ENCODE measurements around the gene ACSF3.
A peak's percentile ranks its signal among the peaks of the same experiment; 100 is the strongest.

The ACSF3 gene

GRCh38 chr16:89192186-89192955 is 98.7 kb downstream of the ACSF3 start:
- peak; percentile 57 for DNase-seq

DNA sequence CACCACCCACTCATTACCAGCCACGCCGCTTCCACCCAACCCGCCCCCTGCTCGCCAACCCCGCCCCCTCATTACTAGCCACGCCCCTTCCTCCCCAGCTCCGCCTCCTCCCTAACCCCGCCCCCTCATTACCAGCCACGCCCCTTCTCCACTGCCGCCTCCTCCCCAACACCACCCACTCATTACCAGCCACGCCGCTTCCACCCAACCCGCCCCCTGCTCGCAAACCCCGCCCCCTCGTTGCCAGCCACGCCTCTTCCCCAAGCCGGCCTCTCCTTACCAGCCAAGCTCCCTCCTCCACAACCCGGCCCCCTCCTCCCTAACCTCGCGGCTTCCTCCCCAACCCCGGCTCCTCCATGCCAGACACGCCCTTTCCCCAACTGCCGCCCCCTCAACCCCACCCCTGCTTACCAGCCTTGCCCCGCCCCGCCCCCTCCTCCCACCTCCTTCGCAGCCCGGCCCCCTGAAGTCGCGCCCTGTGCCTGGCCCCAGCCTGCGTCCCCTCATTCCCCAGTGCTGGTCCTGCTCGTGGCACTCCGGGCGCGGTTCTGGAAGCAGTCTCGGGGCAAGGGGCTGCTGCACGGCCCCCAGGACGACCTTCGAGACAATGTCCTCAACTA is 99.4 kb downstream of the ACSF3 start:
- no peak for DNase-seq

DNA sequence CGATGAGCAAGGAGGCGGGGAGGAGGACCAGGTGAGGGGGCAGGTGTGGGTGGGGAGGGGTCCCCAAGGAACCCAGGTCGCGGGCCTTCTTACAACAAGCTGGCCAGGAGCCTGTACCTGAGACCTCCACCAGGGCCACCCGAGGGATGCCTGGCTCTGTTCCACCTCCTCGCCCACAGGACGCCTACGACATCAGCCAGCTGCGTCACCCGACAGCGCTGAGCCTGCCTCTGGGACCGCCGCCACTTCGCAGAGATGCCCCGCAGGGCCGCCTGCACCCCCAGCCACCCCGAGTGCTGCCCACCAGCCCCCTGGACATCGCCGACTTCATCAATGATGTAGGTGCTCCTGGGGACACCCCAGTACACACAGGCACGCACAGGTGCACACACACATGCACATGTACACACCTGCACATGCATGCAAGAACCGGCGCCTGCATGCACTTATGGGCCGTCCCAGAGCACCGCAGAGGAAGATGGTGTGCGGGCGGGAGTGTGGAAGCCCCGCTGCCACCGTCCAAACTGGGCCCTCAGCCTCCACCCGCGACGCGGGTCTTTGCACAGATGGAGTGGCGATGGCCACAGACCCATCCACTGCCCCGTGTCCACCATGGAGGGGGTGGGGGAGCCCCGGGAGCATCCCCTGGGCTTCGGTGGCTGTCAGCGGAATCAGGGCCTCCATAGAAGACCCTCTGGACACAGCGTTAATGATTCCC is 100.1 kb downstream of the ACSF3 start:
- DNase-seq = no peak

- no peak for DNase-seq
Observed at GRCh38 chr16:89194340-89195311, 101.0 kb downstream of the ACSF3 start.

DNA sequence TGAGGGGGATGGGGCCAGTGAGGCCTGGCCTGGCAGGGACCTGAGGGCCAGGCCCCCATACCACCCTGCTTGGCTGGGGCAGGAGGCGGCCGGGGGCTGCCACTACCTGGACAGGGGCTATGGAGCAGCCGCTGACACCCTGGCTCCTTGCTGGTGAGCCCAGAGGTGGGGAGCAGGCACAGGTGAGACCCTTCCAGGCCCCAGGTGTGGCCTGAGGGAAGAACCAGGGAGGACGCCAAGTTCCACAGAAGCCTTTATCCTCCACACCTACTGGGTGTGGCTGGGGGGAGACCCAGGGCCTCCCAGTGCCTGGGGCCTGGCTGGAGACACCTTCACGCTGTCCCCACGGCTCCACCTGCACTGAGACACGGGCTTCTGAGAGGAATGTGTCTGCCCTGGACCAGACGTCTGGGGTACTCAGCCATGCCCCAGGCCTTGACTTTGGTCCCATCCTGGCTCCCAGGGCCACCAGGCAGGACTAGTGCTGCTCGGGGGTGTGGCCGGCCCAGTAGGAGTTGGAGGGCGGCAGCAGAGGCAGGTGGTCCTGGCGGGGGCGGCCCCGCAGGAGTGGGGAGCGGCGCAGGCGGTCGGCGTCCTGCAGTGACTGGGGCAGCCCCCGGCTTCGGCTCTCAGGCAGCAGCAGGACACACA is 102.0 kb downstream of the ACSF3 start:
- DNase-seq = no peak

- no peak for DNase-seq
Observed at GRCh38 chr16:89197033-89197632, 103.5 kb downstream of the ACSF3 start.

DNA sequence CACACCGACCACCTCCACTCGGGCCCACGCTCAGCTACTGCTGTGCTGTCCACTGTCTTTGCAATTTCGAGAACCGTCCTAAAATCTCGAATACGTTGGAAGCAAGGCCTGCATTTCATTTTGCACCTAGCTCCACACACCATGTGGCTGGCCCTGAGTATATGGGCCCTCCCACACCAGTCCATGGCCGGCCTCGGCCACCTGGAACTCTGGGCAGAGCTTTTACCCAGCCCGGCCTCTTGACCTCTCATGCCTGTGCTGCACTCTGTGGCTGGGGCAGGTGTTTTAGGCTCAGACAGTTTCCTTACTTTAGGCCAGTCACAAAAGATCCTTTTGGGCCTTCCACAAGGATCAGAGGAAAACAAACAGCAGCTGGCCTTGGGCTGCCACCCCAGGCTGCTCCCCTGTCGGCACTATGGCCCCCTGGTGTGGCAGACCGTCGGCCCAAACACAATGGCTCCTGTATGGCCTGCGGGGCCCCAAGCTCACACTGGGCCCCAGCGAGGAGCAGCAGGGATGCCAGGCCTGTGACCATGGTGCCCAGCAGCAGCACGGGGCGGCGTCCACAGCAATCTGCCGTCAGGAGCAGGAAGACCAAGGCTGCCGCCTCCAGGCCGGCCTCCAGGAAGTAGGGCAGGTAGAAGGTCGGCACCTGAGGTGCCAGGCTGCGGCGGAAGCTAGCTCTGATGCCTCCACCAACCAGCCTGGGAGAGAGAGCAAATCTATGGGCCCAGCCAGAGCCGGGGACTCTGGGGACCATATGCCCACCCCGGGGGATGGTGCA is 104.2 kb downstream of the ACSF3 start:
- no peak for DNase-seq

DNA sequence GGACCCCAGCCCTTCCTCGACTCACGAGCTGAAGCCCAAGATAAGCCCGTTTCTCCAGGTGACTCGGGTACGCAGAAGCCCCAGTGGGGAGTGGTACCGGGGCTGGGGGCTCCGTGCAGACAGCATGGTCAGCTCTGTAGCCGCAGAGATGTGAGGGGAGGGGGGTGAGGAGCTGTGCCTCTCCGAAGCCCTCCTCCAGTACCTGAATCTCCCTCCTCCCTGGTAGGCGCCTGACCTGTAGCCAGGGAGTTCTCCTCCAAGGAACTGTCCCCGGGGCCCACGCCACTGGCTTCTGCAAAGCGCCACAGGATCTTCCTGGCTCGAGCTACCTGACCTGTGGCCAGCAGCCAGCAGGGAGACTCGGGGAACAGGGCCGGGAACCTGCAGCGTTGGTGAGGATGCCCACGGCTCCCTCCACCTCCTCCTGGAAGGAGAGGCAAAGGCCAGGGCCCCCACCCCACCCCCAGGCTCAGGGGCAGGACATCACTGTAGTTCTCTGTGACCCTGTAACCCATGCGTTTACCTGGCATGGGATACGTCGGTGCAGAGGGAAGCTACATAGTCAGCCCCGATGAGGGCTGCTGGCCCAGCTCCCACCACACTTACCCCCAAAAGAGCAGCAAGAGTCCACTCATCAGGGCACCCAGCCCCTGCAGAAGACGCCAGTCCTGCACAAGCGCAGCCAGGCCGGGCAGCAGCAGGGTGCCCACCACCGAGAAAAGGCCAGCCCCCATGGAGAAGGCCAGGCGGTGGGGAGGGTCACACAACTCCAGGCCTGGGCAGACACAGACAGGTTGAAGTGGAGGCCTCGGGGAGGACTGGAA is 105.0 kb downstream of the ACSF3 start:
- no peak for DNase-seq

GRCh38 chr16:89199241-89200123 is 105.8 kb downstream of the ACSF3 start:
- DNase-seq = no peak

DNA sequence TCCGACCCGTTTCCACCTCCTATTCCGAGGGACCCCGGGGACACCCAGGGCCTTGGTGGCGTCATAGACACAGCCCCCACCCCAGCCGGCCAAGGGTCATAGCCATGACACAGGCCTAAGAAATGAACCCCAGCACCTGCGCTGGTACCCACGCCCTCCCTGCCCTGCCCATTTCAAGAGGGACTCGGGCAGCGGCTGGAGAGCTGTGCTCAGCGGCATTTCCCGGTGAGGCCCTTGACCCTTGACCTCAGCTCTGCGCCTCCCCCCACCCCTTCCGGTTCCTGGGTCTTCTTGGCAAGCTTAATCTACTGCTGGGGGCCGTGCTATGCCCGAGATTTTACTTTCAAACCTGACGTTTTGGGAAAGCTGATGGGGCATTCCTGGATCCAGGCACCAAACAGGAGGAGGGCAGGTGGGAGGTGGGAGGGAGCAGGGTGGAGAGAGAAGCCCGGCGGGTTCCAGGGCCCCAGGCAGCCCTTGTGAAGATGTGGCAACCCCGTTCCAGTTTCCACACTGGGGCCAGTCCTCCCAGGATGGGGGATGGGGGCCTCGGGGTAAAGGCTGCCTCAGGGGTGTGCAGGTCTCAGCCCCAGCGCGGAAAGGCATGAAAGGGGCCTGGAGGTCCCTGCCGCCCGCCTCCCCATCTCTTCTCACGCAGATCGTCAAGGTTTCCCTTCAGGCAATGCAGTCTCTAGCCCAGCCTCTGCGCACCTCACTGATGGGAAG is 106.6 kb downstream of the ACSF3 start, which contains the start of gene SLC22A31:
Gene SLC22A31, minus strand, starts transcription at position 414 of the 726 bp plus-strand sequence. Its CDS starts 36 bp downstream, at position 378.
- DNase-seq = no peak

DNA sequence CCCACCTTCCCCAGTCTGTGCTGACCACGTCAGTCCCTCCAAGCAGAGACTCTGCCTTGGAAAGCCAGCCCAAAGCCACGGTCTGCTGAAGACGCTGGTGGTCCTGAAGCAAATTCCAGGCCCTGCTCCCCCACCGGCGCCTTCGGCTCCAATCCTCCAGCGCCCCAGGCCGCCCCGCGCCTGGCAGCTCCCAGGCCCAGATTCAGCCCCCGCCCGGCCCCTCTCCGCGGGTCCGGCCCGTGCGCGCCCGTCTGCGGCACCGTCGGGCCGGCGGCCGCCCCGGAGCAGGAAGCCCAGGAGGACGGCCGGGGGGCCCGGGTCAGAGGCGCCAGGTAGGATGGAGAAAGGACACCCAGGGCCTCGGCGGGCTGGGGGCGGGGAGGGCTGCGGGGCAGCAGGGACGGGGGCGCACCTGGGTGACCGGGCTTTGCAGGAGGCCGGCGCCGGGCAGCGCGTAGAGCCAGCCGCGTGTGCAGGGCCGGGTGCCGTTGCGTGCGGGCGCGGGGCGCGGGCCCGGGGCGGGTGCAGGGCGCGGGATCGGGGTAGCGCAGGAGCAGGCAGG is 107.3 kb downstream of the ACSF3 start:
- DNase-seq = no peak

GRCh38 chr16:89201439-89202377 is 108.1 kb downstream of the ACSF3 start:
- DNase-seq = peak; percentile 76

DNA sequence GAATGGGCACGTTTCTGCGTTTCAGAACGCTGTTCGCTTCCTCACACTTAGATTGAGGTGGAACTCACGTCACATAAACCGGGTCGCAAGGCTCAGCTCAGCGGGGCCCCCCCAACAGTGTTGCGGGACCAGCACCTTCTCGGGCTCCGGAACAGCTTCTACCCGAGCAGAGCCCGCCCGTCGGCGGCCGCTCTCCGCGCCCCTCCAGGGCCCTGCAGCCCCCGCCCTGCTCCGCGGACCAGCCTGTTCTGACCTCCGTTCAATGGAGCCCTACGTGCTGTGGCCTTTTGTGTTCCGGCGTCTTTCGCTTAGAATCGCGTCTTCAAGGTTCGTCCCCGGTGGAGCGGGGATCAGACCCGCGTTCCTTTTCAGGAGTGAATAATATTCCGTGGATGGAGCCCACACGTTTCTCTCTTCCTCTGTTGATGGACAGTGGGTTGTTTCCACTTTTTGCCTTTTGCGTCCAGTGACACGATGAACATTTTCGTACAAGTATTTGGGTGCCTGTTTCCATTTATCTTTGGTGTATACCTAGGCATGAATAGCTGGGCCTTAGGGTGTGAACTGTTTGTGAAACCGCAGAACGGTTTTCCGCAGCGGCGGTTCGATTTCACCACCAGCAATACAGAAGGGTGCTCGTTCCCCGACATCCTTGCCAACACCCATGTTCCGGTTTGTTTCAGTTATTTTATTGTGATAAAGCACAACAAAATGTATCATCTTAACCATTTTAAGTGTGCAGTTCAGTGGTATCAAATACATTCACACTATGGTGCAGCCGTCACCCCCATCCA is 109.0 kb downstream of the ACSF3 start:
- DNase-seq = no peak
